GM18868 (cell line): ENCODE results near the gene VPS4B.
"Not testable (repeated sequence)": the region's sequence is repeated elsewhere in the genome, so short reads cannot be mapped to it uniquely, and the experiment has no call there.

ENCODE experiments used
- ATAC-seq: cut with Tn5 transposase; IDR thresholded peaks from one replicate; pipeline ENCODE4 v1.9.1; 2021; ENCODE audit warnings: mild to moderate bottlenecking, moderate library complexity; ENCODE audit not compliant: unreplicated experiment

VPS4B gene

GRCh38 chr18:63373161-63373560, 49.1 kb downstream of the VPS4B start:
- ATAC-seq, result no peak

GRCh38 chr18:63368611-63369010, 53.7 kb downstream of the VPS4B start:
- ATAC-seq, result no peak

- peak; percentile 87 for ATAC-seq
Measured at GRCh38 chr18:63367053-63367953, 55.0 kb downstream of the VPS4B start, which contains the start of gene KDSR. Gene KDSR (minus strand): TSS chr18:63367206. CDS start chr18:63367118, 88 bp downstream.

- ATAC-seq, result peak; percentile 26
Measured at GRCh38 chr18:63366213-63367052, 55.8 kb downstream of the VPS4B start.

- no peak for ATAC-seq
Measured at GRCh38 chr18:63365876-63366212, 56.4 kb downstream of the VPS4B start.

- ATAC-seq, result no peak
Measured at GRCh38 chr18:63363951-63364350, 58.3 kb downstream of the VPS4B start.

GRCh38 chr18:63363420-63363819, 58.9 kb downstream of the VPS4B start:
- not testable (repeated sequence) for ATAC-seq

GRCh38 chr18:63356272-63356896, 65.9 kb downstream of the VPS4B start:
- no peak for ATAC-seq

- no peak for ATAC-seq
Measured at GRCh38 chr18:63350230-63350629, 72.0 kb downstream of the VPS4B start.

- ATAC-seq, result peak; percentile 90
Measured at GRCh38 chr18:63348508-63349136, 73.7 kb downstream of the VPS4B start.

GRCh38 chr18:63346480-63347183, 75.6 kb downstream of the VPS4B start:
- no peak for ATAC-seq

- ATAC-seq, result no peak
Measured at GRCh38 chr18:63346031-63346430, 76.2 kb downstream of the VPS4B start.

- ATAC-seq, result no peak
Measured at GRCh38 chr18:63344918-63345317, 77.4 kb downstream of the VPS4B start.

GRCh38 chr18:63344263-63344662, 78.0 kb downstream of the VPS4B start:
- ATAC-seq, result no peak

- no peak for ATAC-seq
Measured at GRCh38 chr18:63342206-63342605, 80.1 kb downstream of the VPS4B start.

- ATAC-seq, result no peak
Measured at GRCh38 chr18:63339920-63340484, 82.3 kb downstream of the VPS4B start.
